A549 treated with RU486 at 1 μM for 4 hours (cell line): ENCODE measurements around the gene MLLT1. TPM values are rescaled to one million over a fixed set of nuclear protein-coding genes. Genes with fewer than 3 reads are reported as not detected.

Experiments
- total RNA-seq: library from RNA; stranded (reverse); fragments of 200-300 nt; extraction: Qiagen RNA extraction; gene quantifications from 5 replicates; pipeline ENCODE4 v1.2.3, GENCODE V29; 2022; ENCODE audit warnings: low read depth

Gene MLLT1
- total RNA-seq: 16.2 to 20.2 TPM (median 20.0 TPM) in 5 replicates

GRCh38 chr19:6279931-6280591 lies at the start of gene MLLT1:
Gene MLLT1 (minus strand): TSS chr19:6279975. CDS start chr19:6279784, 191 bp downstream.

Other genes with a start within 250 kb of the MLLT1 start
- gene RFX2, start 169.5 kb downstream of the MLLT1 start, total RNA-seq: 5.2 to 9.9 TPM (median 7.7 TPM) in 5 replicates
- not detected in 5 replicates for gene ACSBG2, start 144.3 kb downstream of the MLLT1 start, total RNA-seq
- gene ACER1, start 53.6 kb upstream of the MLLT1 start, total RNA-seq: not detected in 5 replicates
- 45.1 to 87.6 TPM (median 69.7 TPM) in 5 replicates for gene CLPP, start 81.6 kb upstream of the MLLT1 start, total RNA-seq
- gene ALKBH7, start 92.8 kb upstream of the MLLT1 start, total RNA-seq: 16.0 to 39.2 TPM (median 33.4 TPM) in 5 replicates
- 0.48 to 1.7 TPM (median 0.85 TPM) in 5 replicates for gene PSPN, start 96.0 kb upstream of the MLLT1 start, total RNA-seq
- 57.5 to 64.9 TPM (median 60.3 TPM) in 5 replicates for gene GTF2F1, start 113.2 kb upstream of the MLLT1 start, total RNA-seq
- 194 to 229 TPM (median 198 TPM) in 5 replicates for gene KHSRP, start 144.8 kb upstream of the MLLT1 start, total RNA-seq
- 0.06 to 0.24 TPM (median 0.16 TPM) in 3 of 5 replicates, not detected in the others for gene SLC25A41, start 153.8 kb upstream of the MLLT1 start, total RNA-seq
- gene SLC25A23, start 179.8 kb upstream of the MLLT1 start, total RNA-seq: 16.1 to 21.5 TPM (median 19.3 TPM) in 5 replicates
- gene CRB3, start 184.3 kb upstream of the MLLT1 start, total RNA-seq: 3.5 to 5.9 TPM (median 5.0 TPM) in 5 replicates
- 0.12 to 0.39 TPM (median 0.30 TPM) in 5 replicates for gene DENND1C, start 201.8 kb upstream of the MLLT1 start, total RNA-seq
- gene TUBB4A, start 222.3 kb upstream of the MLLT1 start, total RNA-seq: 4.9 to 6.8 TPM (median 6.2 TPM) in 5 replicates